ENCODE measurements around the gene TLR10. TPM values are rescaled to one million over a fixed set of nuclear protein-coding genes. Genes with fewer than 3 reads are reported as not detected.

Gene TLR10
- total RNA-seq, 1 donor from 2014 or later: not detected

- no peaks in the 10 kb centered on the region for H3K27me3 Mint-ChIP-seq (ENCODE audit: low read depth)
- H3K27ac Mint-ChIP-seq (ENCODE audit: unreplicated experiment): no peak overlapping the region
- H3K36me3 Mint-ChIP-seq (ENCODE audit: low read depth): no peaks in the 10 kb centered on the region
- TF ChIP-seq, protein P1, sequence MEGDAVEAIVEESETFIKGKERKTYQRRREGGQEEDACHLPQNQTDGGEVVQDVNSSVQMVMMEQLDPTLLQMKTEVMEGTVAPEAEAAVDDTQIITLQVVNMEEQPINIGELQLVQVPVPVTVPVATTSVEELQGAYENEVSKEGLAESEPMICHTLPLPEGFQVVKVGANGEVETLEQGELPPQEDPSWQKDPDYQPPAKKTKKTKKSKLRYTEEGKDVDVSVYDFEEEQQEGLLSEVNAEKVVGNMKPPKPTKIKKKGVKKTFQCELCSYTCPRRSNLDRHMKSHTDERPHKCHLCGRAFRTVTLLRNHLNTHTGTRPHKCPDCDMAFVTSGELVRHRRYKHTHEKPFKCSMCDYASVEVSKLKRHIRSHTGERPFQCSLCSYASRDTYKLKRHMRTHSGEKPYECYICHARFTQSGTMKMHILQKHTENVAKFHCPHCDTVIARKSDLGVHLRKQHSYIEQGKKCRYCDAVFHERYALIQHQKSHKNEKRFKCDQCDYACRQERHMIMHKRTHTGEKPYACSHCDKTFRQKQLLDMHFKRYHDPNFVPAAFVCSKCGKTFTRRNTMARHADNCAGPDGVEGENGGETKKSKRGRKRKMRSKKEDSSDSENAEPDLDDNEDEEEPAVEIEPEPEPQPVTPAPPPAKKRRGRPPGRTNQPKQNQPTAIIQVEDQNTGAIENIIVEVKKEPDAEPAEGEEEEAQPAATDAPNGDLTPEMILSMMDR (conservative IDR thresholded peaks at IDR 0.05): no peak
- no peak overlapping the region for H3K4me3 Mint-ChIP-seq
- H3K9me3 Mint-ChIP-seq: no peaks in the 10 kb centered on the region
- peaks cover 14% of the 10 kb centered on the region for H3K4me1 Mint-ChIP-seq
- DNase-seq (ENCODE audit: low read depth, low spot score): no peak
Measured at GRCh38 chr4:38723726-38724474, 58.9 kb downstream of the TLR10 start.

- peaks cover 11% of the 10 kb centered on the region for H3K4me1 Mint-ChIP-seq
Measured at GRCh38 chr4:38723114-38723513, 59.7 kb downstream of the TLR10 start.

More at GRCh38 chr4:38723114-38723513, 59.7 kb downstream of the TLR10 start:
- TF ChIP-seq, protein P1 (conservative IDR thresholded peaks at IDR 0.05): no peak
- H3K36me3 Mint-ChIP-seq (ENCODE audit: low read depth): no peaks in the 10 kb centered on the region
- no peak for DNase-seq (ENCODE audit: low read depth, low spot score)
- no peak overlapping the region for H3K27ac Mint-ChIP-seq (ENCODE audit: unreplicated experiment)
- no peaks in the 10 kb centered on the region for H3K27me3 Mint-ChIP-seq (ENCODE audit: low read depth)
- H3K4me3 Mint-ChIP-seq: no peak overlapping the region
- no peaks in the 10 kb centered on the region for H3K9me3 Mint-ChIP-seq

Other genes starting within 250 kb of the TLR10 start
- gene KLF3, start 118.8 kb downstream of the TLR10 start, total RNA-seq: 38.2 and 38.4 TPM in 2 replicates
- gene TLR1, start 21.8 kb upstream of the TLR10 start, total RNA-seq: not detected in 2 replicates
- gene TLR6, start 73.8 kb upstream of the TLR10 start, total RNA-seq: 0.11 and 0.19 TPM in 2 replicates
- gene FAM114A1, start 84.8 kb upstream of the TLR10 start, total RNA-seq: 11.3 and 13.4 TPM in 2 replicates
- not detected in 2 replicates for gene TMEM156, start 249.4 kb upstream of the TLR10 start, total RNA-seq